Testis (tissue), 2 donors: Measurements from ENCODE around the gene PSTPIP2.

ENCODE experiments used
- CTCF ChIP-seq, 3 experiments: fragments of 450-650 bp in 2 of 3; fragments of 200-600 bp in 1 of 3; sonication (generic) in 1 of 3; IDR thresholded peaks; one replicate each; pipeline ENCODE4 v1.5.1; 2016 to 2019; ENCODE audit warnings: antibody characterized with exemption in 3 of 3, mild to moderate bottlenecking in 2 of 3, moderate library complexity in 1 of 3
- POLR2A ChIP-seq: fragments of 450-650 bp; IDR thresholded peaks from one replicate; pipeline ENCODE4 v1.6.1; 2017; ENCODE audit warnings: antibody characterized with exemption, mild to moderate bottlenecking, moderate library complexity

- TF ChIP-seq CTCF (IDR thresholded peaks at IDR 0.05) (no peak), POLR2A (no peak)
Measured at GRCh38 chr18:46001074-46001473, 71.0 kb downstream of the PSTPIP2 start.
